Skeletal muscle satellite cell (primary cell): ENCODE results near the gene VWA8.
"Not testable (repeated sequence)": the region's sequence is repeated elsewhere in the genome, so short reads cannot be mapped to it uniquely, and the experiment has no call there.

Experiments used
- H3K27me3 ChIP-seq: 2 replicates; pipeline ENCODE4 v1.7.0; 2013; ENCODE audit warnings: low read length; ENCODE audit not compliant: control insufficient read depth, insufficient read depth
- H3K36me3 ChIP-seq: 2 replicates; pipeline ENCODE4 v1.7.0; 2013; ENCODE audit warnings: mild to moderate bottlenecking, control low read depth, low read length; ENCODE audit not compliant: insufficient read depth
- H3K4me1 ChIP-seq: 2 replicates; pipeline ENCODE4 v1.7.0; 2013; ENCODE audit warnings: low read length; ENCODE audit not compliant: control insufficient read depth, insufficient read depth
- H3K4me2 ChIP-seq: 2 replicates; pipeline ENCODE4 v1.7.0; 2013; ENCODE audit warnings: mild to moderate bottlenecking, low read length
- H3K4me3 ChIP-seq: 2 replicates; pipeline ENCODE4 v1.7.0; 2013; ENCODE audit warnings: low read length
- H3K9ac ChIP-seq: 2 replicates; pipeline ENCODE4 v1.7.0; 2013; ENCODE audit warnings: mild to moderate bottlenecking, low read depth, low read length, moderate library complexity
- H3K9me3 ChIP-seq: replicated peaks from 2 replicates; pipeline ENCODE4 v1.7.0; 2013; ENCODE audit warnings: mild to moderate bottlenecking, control low read depth, low read length

The VWA8 gene

GRCh38 chr13:41895478-41895877 lies 65.4 kb downstream of the VWA8 start:
- no peak overlapping the region for H3K4me3 ChIP-seq

GRCh38 chr13:41891119-41891518 lies 69.8 kb downstream of the VWA8 start:
- Histone ChIP-seq H3K4me1 (no peaks in the 10 kb centered on the region), H3K27me3 (no peaks in the 10 kb centered on the region), H3K4me3 (no peak overlapping the region), H3K9ac (no peak overlapping the region), H3K4me2 (no peak overlapping the region), H3K36me3 (no peaks in the 10 kb centered on the region), H3K9me3 (no peaks in the 10 kb centered on the region)

More at GRCh38 chr13:41895478-41895877, 65.4 kb downstream of the VWA8 start:
- H3K9ac ChIP-seq: no peak overlapping the region
- H3K27me3 ChIP-seq: no peaks in the 10 kb centered on the region
- no peaks in the 10 kb centered on the region for H3K9me3 ChIP-seq
- no peaks in the 10 kb centered on the region for H3K36me3 ChIP-seq
- no peak overlapping the region for H3K4me2 ChIP-seq
- no peaks in the 10 kb centered on the region for H3K4me1 ChIP-seq

GRCh38 chr13:41883147-41883546 lies 77.8 kb downstream of the VWA8 start:
- no peaks in the 10 kb centered on the region for H3K27me3 ChIP-seq

GRCh38 chr13:41881890-41882289 lies 79.0 kb downstream of the VWA8 start:
- H3K27me3 ChIP-seq, H3K9me3 ChIP-seq, H3K36me3 ChIP-seq, H3K4me3 ChIP-seq, H3K4me1 ChIP-seq, H3K4me2 ChIP-seq, H3K9ac ChIP-seq: not testable (repeated sequence)

More at GRCh38 chr13:41883147-41883546, 77.8 kb downstream of the VWA8 start:
- no peak overlapping the region for H3K4me3 ChIP-seq
- no peaks in the 10 kb centered on the region for H3K36me3 ChIP-seq
- H3K4me1 ChIP-seq: no peaks in the 10 kb centered on the region
- no peaks in the 10 kb centered on the region for H3K9me3 ChIP-seq
- H3K4me2 ChIP-seq: no peak overlapping the region
- no peak overlapping the region for H3K9ac ChIP-seq

GRCh38 chr13:41880966-41881365 lies 79.9 kb downstream of the VWA8 start:
- Histone ChIP-seq H3K36me3 (no peaks in the 10 kb centered on the region), H3K4me2 (no peak overlapping the region), H3K4me1 (no peaks in the 10 kb centered on the region), H3K9ac (no peak overlapping the region), H3K27me3 (no peaks in the 10 kb centered on the region), H3K4me3 (no peak overlapping the region), H3K9me3 (no peaks in the 10 kb centered on the region)

- Histone ChIP-seq H3K36me3 (no peaks in the 10 kb centered on the region), H3K4me1 (peaks cover 5% of the 10 kb centered on the region), H3K4me3 (no peak overlapping the region), H3K9ac (no peak overlapping the region), H3K4me2 (no peak overlapping the region), H3K27me3 (no peaks in the 10 kb centered on the region), H3K9me3 (no peaks in the 10 kb centered on the region)
These were observed 96.3 kb downstream of the VWA8 start for GRCh38 chr13:41864658-41865057.

- H3K36me3 ChIP-seq, H3K4me3 ChIP-seq, H3K9me3 ChIP-seq, H3K27me3 ChIP-seq, H3K9ac ChIP-seq, H3K4me1 ChIP-seq, H3K4me2 ChIP-seq: not testable (repeated sequence)
These were observed 98.2 kb downstream of the VWA8 start for GRCh38 chr13:41862659-41863058.

- Histone ChIP-seq H3K9me3 (no peaks in the 10 kb centered on the region), H3K4me1 (peaks cover 5% of the 10 kb centered on the region), H3K4me2 (no peak overlapping the region), H3K4me3 (no peak overlapping the region), H3K36me3 (no peaks in the 10 kb centered on the region), H3K9ac (no peak overlapping the region), H3K27me3 (no peaks in the 10 kb centered on the region)
These were observed 101.3 kb downstream of the VWA8 start for GRCh38 chr13:41859565-41859964.

GRCh38 chr13:41858780-41859179 lies 102.1 kb downstream of the VWA8 start:
- H3K27me3 ChIP-seq: no peaks in the 10 kb centered on the region
- H3K4me3 ChIP-seq: no peak overlapping the region
- H3K9ac ChIP-seq: no peak overlapping the region
- no peaks in the 10 kb centered on the region for H3K9me3 ChIP-seq
- peaks cover 5% of the 10 kb centered on the region for H3K4me1 ChIP-seq
- H3K36me3 ChIP-seq: no peaks in the 10 kb centered on the region
- H3K4me2 ChIP-seq: no peak overlapping the region

- H3K4me3 ChIP-seq: no peak overlapping the region
- no peak overlapping the region for H3K9ac ChIP-seq
- H3K27me3 ChIP-seq: no peaks in the 10 kb centered on the region
These were observed 106.2 kb downstream of the VWA8 start for GRCh38 chr13:41854758-41855157.

GRCh38 chr13:41851351-41851750 lies 109.6 kb downstream of the VWA8 start:
- H3K36me3 ChIP-seq: no peaks in the 10 kb centered on the region
- H3K4me3 ChIP-seq: no peak overlapping the region
- no peak overlapping the region for H3K9ac ChIP-seq
- H3K4me2 ChIP-seq: no peak overlapping the region
- H3K4me1 ChIP-seq: no peaks in the 10 kb centered on the region
- no peaks in the 10 kb centered on the region for H3K27me3 ChIP-seq
- no peaks in the 10 kb centered on the region for H3K9me3 ChIP-seq

More at GRCh38 chr13:41854758-41855157, 106.2 kb downstream of the VWA8 start:
- no peaks in the 10 kb centered on the region for H3K36me3 ChIP-seq
- no peaks in the 10 kb centered on the region for H3K4me1 ChIP-seq
- H3K4me2 ChIP-seq: no peak overlapping the region
- no peaks in the 10 kb centered on the region for H3K9me3 ChIP-seq

GRCh38 chr13:41848435-41849255 lies 112.3 kb downstream of the VWA8 start:
- Histone ChIP-seq H3K4me1 (no peaks in the 10 kb centered on the region), H3K4me2 (peak overlapping the region; percentile 44), H3K4me3 (no peak overlapping the region), H3K9ac (no peak overlapping the region), H3K27me3 (no peaks in the 10 kb centered on the region), H3K36me3 (no peaks in the 10 kb centered on the region), H3K9me3 (no peaks in the 10 kb centered on the region)
